GOT3 (cell line): ENCODE measurements around the gene ARF4.

Experiments used
- DNase-seq: peaks from one replicate; lab custom pipeline; 2025; ENCODE audit warnings: mixed read lengths; lab: John Stamatoyannopoulos, UW

Gene ARF4

GRCh38 chr3:57577801-57578200, 19.3 kb downstream of the ARF4 start:
- no peak for DNase-seq

GRCh38 chr3:57575966-57576626, 21.0 kb downstream of the ARF4 start:
- DNase-seq: no peak

GRCh38 chr3:57572096-57572495, 25.0 kb downstream of the ARF4 start:
- no peak for DNase-seq

GRCh38 chr3:57570878-57571277, 26.3 kb downstream of the ARF4 start:
- DNase-seq: no peak

GRCh38 chr3:57569859-57570450, 27.2 kb downstream of the ARF4 start:
- no peak for DNase-seq

GRCh38 chr3:57559526-57559925, 37.6 kb downstream of the ARF4 start:
- DNase-seq: no peak

- no peak for DNase-seq
These were observed 40.0 kb downstream of the ARF4 start for GRCh38 chr3:57557085-57557537.

GRCh38 chr3:57556459-57557084, 40.6 kb downstream of the ARF4 start:
- no peak for DNase-seq

- DNase-seq: peak; percentile 57
These were observed 41.2 kb downstream of the ARF4 start, which contains the start of gene PDE12 for GRCh38 chr3:57555738-57556458. TSS of gene PDE12 (plus strand) at chr3:57556274. CDS start at chr3:57556380, 106 bp downstream.

- DNase-seq: no peak
These were observed 41.8 kb downstream of the ARF4 start for GRCh38 chr3:57555306-57555705.

GRCh38 chr3:57546616-57547015, 50.5 kb downstream of the ARF4 start:
- DNase-seq: no peak

GRCh38 chr3:57545636-57546268, 51.4 kb downstream of the ARF4 start:
- no peak for DNase-seq

- no peak for DNase-seq
These were observed 52.7 kb downstream of the ARF4 start, which contains the start of gene DNAH12 for GRCh38 chr3:57544181-57545125. TSS of gene DNAH12 (minus strand) at chr3:57544344. CDS start at chr3:57542870, 1,474 bp downstream.

GRCh38 chr3:57538465-57538864, 58.7 kb downstream of the ARF4 start:
- no peak for DNase-seq

- DNase-seq: no peak
These were observed 67.0 kb downstream of the ARF4 start for GRCh38 chr3:57530071-57530608.
